ENCODE results near the gene QSOX1.
A peak's percentile ranks its signal among the peaks of the same experiment; 100 is the strongest.
"Not testable (repeated sequence)": the region's sequence is repeated elsewhere in the genome, so short reads cannot be mapped to it uniquely, and the experiment has no call there.

QSOX1 gene, protein sequence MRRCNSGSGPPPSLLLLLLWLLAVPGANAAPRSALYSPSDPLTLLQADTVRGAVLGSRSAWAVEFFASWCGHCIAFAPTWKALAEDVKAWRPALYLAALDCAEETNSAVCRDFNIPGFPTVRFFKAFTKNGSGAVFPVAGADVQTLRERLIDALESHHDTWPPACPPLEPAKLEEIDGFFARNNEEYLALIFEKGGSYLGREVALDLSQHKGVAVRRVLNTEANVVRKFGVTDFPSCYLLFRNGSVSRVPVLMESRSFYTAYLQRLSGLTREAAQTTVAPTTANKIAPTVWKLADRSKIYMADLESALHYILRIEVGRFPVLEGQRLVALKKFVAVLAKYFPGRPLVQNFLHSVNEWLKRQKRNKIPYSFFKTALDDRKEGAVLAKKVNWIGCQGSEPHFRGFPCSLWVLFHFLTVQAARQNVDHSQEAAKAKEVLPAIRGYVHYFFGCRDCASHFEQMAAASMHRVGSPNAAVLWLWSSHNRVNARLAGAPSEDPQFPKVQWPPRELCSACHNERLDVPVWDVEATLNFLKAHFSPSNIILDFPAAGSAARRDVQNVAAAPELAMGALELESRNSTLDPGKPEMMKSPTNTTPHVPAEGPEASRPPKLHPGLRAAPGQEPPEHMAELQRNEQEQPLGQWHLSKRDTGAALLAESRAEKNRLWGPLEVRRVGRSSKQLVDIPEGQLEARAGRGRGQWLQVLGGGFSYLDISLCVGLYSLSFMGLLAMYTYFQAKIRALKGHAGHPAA

DNA sequence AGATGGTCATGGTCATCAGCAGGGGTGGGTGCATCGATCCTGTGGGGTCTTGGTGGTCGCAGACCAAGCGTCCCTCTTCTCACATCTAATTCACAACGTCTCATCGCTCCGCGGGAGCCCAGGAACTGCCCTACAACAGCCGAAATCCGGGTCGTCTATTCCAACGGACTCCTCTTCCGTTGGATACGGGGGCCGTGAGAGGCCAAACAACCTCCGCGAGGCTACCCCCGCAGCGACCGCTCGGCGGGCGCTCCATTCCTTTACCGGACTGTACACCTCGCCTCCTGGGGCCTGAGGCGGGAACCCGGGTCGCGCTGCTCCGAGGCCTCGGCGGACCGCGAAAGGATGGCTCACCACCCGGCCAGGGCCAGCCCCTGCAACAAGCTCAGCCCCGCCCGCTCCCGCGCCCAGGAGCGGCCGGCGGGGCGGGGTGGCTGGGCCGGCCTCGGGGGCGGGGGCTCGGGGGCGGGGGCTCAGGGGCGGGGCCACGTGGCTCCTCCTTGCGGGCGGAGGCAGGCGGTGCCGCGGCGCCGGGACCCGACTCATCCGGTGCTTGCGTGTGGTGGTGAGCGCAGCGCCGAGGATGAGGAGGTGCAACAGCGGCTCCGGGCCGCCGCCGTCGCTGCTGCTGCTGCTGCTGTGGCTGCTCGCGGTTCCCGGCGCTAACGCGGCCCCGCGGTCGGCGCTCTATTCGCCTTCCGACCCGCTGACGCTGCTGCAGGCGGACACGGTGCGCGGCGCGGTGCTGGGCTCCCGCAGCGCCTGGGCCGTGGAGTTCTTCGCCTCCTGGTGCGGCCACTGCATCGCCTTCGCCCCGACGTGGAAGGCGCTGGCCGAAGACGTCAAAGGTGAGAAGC is at the start of gene QSOX1:
QSOX1 (plus strand) TSS at position 545 of the 857 bp plus-strand sequence; CDS start at position 584, 39 bp downstream.
- peak; percentile 72 for DNase-seq

GRCh38 chr1:180112091-180112490 is 42.6 kb upstream of the QSOX1 start:
- no peak for DNase-seq

DNA sequence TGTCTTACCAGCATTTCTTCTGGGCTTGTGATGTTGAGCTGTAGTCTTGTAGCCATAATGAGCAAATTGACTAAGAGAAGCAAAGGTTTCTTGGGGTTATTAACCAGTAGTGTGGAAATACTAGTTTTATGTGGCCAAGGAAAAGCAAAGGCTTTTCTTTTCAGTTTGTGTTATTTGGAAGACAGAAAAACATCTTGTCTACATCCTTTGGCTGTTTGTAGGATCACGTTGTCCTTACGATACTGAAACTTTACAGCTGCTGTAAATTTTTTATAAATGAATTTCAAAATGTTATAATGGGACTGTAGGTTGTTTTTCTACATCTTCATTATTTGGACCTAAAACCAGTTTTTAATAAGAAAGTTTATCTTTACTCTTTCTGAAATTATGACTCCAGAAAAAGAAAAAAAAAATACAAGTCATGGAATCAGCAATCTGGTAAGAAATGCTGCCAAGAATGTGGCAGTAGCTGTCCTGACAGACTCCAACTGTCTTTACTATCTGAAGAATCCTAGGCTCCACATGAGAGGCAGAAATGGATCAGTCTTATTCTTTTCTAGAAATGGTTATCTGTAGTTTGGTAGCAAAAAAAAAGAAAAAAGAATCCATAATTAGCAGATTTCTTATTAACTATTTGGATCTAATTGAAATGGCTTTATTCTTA is 41.6 kb upstream of the QSOX1 start:
- no peak for DNase-seq

- DNase-seq = no peak
Observed at GRCh38 chr1:180114396-180114945, 40.2 kb upstream of the QSOX1 start.

DNA sequence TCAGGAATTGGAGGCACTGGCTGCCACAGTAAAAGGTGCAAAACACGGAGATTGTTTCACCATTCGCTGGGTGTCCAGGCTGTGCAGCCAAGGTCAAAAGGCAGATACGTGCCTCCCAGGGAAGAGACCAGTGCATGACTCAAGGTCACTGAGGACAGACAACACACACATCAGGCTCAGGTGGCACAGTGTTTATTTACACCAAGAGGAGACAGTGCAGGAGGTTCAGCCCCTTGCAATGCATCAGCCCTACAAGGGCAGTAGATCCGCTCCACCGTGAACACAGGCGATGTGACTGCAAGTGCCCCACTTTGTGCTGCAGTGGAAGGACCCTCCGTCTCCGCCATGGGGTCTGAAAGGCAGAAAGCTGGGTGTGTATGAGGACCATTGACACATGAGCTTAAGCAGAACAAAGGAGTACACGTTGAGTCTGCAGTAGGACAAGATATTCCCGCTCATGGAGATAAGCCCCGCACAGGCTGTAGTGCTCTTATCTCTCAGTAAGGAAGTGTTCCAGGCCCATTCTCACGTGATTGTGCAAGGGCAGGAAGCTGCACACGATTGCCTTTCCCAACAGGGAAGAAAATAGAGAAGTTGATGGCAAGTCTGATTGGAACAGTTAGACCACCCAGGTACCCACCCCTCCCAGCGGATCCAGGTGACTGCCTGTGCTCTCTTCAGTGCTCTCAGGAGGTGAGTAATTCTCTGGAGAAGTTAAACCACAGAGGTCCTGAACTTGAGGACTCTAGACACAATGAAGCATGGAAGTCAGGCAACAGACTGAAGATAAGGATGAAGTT is 37.5 kb upstream of the QSOX1 start:
- peak; percentile 66 for DNase-seq

- peak; percentile 75 for DNase-seq
Observed at GRCh38 chr1:180117764-180118116, 36.9 kb upstream of the QSOX1 start.

DNA sequence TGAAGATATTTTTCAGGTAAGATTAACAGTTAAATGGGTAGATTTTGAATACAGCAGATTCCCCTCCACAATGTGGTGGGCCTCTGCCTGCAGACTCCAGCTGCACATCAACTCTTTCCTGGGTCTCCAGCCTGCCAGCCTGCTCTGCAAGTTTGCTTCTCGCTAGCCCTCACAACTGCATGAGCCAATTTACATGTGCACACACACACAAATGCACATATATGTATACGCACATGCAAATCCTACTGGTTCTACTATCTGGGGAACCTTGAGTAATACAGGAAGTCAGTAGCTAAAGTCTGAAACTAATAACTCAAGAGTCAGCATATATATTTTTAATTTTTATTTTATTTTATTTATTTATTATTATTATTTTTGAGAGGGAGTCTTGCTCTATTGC is 34.8 kb upstream of the QSOX1 start:
- DNase-seq = no peak

- peak; percentile 19 for DNase-seq
Observed at GRCh38 chr1:180123463-180123936, 31.2 kb upstream of the QSOX1 start.

GRCh38 chr1:180130651-180131050 is 24.0 kb upstream of the QSOX1 start:
- DNase-seq = no peak

GRCh38 chr1:180131510-180131909 is 23.2 kb upstream of the QSOX1 start:
- DNase-seq = peak; percentile 73

GRCh38 chr1:180133193-180133592 is 21.5 kb upstream of the QSOX1 start:
- no peak for DNase-seq

GRCh38 chr1:180133688-180134087 is 21.0 kb upstream of the QSOX1 start:
- DNase-seq = not testable (repeated sequence)

DNA sequence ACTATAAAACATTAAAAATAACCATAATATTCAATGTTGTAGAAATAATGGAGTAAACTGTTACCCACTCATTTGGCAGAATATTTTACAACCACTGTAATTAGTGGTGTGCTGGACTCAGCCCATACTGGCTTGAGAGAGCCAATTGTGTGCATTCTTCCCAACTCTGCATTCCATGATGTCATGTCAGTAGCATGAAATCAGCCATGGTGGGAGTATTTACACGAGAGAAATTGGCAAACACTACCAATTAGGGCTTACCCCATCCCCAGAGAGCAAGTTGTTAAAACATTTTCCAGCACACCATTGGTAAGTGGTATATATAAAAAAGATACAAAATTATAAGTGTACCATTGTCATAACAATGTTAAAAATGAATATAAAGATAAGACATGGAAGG is 19.1 kb upstream of the QSOX1 start:
- no peak for DNase-seq

DNA sequence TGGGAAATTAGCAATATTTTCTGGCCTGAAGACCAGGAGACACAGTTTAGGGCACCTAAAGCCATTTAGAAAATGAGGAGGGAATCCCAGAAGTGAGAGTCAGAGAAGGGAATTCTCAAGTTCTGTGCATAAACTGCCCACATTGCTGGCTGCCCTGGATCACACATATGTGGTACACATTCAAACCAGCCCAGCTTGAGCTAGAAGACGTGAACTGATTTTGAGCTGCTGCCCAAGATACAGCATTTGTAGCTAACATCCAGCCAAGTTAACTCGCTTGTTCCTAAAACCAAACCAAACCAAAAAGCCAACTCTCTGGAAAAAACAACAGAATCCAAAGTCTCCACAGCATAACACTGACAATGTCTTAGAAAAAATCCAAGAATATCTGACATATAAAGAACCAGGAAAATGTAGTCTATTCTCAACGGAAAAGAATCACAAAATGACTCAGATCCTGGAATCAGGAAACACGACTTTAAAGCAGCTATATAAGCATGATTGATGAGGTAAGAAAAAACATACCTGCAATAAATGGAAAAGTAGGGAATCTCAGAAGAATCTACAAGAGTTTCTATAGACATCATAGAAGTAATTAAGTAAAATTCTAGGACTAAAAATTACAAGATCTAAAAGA is 18.2 kb upstream of the QSOX1 start:
- DNase-seq = no peak

DNA sequence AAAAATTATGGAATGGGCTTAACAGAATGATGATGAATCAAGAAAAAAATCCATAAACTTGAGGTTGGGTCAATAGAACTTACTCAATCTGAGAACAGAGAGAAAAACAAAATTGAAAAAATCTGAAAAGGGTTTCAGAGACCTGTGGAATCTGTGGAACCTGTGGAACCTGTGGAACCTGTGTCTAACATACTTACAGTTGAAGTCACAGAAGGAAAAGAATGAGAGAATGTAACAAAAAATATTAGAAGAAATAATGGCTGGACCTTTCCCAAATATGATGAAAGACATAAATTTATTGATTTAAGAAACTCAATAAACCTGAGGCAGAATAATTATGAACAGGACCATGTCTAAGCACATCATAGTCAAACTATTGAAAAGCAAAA is 17.7 kb upstream of the QSOX1 start:
- DNase-seq = no peak

GRCh38 chr1:180137776-180138175 is 16.9 kb upstream of the QSOX1 start:
- DNase-seq = no peak

GRCh38 chr1:180141381-180141934 is 13.2 kb upstream of the QSOX1 start:
- no peak for DNase-seq

GRCh38 chr1:180143359-180143758 is 11.3 kb upstream of the QSOX1 start:
- no peak for DNase-seq

DNA sequence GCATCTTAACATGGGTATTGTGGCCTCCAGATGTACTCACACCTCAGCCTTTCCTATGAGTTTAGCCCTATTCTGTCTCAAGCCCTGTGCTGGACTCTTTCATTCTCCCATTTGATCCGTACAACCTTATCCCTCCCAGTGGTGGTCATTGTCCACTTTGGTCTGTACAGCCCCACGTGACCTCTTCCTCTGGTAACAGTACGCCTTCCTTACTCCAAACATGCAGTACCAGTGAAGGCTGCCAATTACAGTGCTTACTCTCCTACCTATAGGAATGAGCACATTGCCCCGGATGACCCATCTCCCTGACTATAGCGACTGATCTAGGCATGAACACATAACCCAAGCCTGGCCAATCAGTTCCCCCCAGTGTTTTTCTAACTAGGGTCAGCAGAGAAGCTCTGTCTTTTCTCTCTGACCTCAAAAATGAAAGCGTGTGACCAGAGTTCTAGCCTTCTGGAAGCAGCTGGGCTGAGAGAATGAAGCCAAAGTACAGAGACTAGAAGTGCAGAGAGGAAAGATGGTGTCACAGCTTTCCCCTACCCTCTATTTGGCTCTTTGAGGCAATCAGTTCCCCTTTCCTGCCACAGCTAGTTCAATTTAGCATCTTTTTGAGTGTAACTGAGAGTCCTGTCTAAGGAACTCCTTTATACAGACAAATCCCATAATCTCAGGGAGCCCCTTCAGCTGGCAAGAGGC is 9.9 kb upstream of the QSOX1 start:
- DNase-seq = no peak

DNA sequence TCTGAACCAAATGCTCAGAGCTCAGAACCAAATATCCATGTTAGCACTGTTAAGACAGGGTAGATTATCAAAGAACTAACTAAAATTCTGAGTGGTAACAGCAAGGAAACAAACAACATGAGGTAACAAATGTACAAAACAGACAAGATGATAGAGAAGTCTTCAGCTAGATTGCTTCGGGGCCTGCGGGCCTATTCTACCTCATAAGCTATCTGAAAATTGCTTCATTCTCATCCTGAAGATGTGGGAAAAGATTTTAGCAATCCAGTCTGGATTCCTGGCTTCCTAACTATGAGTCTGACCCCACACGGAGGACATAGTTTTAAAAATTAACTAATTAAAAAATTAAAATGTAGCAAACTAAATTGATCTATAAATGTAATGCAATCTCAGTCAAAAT is 9.2 kb upstream of the QSOX1 start:
- no peak for DNase-seq

Measured in NCI-H226 (cell line).